ENCODE measurements around the gene EFCAB13.

Gene EFCAB13

DNA sequence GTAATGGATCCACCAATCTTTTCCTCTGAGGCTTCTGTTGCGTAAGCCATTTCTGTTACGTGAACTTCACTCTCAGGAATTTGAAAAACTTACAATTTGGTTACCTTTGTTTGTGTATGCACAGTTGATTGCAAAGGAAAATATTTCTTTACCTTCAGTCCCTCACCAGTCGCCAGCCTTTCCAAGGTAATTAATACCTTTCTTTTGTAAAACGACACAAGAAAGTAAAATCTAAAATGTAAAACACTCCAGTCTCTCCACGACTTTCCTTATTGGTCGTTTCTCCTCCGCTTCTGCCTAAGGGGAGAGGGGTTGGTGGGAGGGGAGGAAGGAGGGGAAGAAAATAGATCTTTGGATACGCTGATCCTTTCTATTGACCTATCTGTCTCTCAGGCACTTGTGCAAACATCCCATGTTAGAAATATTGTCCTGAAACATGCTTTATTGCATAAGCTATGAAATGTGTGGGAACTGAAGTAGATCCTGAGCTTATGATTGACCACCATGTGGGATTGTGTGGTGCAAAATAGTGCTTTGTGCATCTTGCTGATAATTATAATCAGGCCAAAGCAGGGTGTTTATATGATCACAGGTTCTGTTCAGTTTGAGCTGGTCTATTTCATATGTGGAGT, 32.4 kb upstream of the EFCAB13 start:
- in situ Hi-C loops (cut with MboI; ENCODE audit: low pct_unique_long_range_greater_than_20kb, low sequenced_read_pairs): no loop called here

DNA sequence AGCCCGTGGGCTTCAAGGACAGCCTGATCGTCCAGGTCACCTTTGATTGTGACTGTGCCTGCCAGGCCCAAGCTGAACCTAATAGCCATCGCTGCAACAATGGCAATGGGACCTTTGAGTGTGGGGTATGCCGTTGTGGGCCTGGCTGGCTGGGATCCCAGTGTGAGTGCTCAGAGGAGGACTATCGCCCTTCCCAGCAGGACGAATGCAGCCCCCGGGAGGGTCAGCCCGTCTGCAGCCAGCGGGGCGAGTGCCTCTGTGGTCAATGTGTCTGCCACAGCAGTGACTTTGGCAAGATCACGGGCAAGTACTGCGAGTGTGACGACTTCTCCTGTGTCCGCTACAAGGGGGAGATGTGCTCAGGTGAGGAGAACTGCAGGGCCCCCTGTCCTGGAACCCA, 31.5 kb upstream of the EFCAB13 start:
- in situ Hi-C loops (cut with MboI; ENCODE audit: low pct_unique_long_range_greater_than_20kb, low sequenced_read_pairs): no loop called here

More for the DNA sequence above, 32.4 kb upstream of the EFCAB13 start:
- no peak for DNase-seq

DNA sequence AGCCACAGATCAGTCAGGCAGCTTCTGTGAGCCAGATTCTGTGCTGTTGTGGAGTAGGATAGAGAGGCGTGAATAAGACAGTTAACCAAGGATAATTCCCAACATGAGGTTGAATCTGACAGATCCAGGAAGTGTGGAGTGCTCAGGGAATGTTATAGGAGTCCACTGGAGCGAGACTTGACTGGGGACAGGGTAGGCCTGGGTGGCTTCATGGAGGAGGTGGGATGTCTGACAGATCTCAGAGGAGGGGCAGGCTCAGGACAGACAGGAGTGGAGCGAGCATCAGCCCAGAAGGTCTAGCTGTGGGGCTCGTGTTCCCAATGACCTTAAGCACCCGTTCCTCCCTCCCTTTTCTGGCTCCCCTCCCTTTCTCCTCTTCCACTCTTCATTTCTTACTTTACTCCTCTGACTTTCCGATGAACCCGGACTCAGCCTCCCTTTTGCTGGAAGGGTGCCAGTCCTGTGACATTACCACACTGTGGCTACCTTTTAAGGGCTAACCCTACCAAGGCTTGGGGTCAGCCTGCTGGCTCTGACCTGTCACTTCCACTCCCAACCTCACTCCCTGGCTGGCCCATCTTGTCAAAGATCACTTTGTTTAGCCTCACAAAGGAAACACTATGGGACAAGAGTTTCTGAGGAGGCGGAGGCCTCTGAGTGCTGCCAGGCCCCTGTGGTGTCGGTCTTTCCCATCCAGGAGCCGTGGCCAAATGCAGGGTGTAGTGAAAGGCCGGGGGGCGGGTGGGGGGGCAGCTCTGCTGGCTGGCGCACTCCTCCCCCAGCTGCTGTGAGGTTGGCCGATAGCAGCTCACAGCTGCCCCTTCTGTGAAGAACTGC, 28.5 kb upstream of the EFCAB13 start:
- DNase-seq: no peak
- in situ Hi-C loops (cut with MboI; ENCODE audit: low pct_unique_long_range_greater_than_20kb, low sequenced_read_pairs): no loop called here

More for the DNA sequence above, 31.5 kb upstream of the EFCAB13 start:
- DNase-seq: no peak

DNA sequence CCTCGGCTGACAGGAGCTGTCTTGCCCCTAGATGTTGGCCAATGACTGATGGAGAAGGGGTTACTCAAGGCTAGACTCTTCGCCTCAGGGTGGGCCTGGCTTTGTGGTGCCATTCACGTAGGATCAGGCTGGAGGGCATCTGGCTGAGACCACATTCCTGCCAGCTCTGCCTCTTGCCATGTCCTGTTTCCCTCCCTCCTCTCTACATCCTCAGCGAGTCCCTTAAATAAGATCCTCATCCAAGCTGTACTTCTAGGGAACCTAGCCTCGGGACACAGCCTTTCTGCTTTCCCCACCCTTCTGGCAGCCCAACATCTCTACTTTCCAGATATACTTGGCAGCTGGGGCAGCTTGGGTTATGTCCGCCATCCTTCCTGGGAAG, 27.9 kb upstream of the EFCAB13 start:
- in situ Hi-C loops (cut with MboI; ENCODE audit: low pct_unique_long_range_greater_than_20kb, low sequenced_read_pairs): no loop called here
- no peak for DNase-seq

DNA sequence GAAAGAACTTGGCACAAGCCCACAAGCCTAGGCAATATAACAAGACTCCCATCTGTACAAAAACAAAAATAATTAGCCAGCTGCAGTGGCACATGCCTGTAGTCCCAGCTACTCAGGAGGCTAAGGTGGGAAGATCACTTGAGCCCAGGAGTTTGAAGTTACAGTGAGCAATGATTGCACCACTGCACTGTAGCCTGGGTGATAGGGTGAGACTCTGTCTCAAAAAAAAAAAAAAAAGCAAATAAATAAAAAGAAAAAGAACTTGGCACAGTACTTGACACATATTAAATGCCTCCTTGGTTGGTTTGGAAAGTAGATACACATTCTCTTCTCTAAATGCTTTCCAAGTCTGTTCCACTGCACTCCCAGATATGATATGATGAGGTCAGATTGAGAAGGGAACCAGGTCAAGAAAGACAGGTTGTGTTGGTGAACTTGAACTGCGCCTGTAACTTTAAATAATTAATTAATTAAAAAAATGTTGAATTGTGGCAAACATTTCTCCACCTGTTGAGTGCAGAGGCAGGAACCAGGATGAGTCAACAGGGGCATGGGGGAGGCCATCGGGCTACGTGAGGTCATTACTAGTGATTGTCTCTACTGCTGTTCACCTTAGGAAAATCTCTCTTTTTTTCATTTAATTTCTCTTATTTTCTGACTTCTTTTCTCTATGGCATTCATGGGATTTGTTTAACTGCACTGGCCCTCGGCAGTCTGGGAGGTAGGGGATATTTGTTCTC, 25.9 kb upstream of the EFCAB13 start:
- in situ Hi-C loops (cut with MboI; ENCODE audit: low pct_unique_long_range_greater_than_20kb, low sequenced_read_pairs): no loop called here

DNA sequence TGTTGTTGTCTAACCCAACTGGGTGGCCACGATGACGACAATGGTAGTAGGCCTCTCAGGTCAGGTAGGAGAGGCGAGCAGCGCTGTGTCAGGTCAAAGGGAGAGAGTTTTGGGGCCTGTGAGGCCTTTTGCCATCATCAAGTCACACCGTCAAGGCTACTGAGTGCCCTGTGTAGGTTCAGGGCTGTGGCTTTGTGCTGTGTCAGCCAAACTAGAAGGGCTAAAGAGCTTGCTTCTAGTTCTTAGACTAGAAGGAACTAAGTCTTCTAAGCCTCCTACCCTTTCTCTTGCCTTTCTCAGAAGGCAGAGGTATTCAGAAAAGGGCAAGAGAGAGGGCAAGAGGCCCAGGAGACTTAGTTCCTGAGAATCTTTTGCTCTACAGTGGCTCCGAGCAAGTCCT, 25.0 kb upstream of the EFCAB13 start:
- no peak for DNase-seq
- in situ Hi-C loops (cut with MboI; ENCODE audit: low pct_unique_long_range_greater_than_20kb, low sequenced_read_pairs): no loop called here

More for the DNA sequence above, 25.9 kb upstream of the EFCAB13 start:
- DNase-seq: no peak

DNA sequence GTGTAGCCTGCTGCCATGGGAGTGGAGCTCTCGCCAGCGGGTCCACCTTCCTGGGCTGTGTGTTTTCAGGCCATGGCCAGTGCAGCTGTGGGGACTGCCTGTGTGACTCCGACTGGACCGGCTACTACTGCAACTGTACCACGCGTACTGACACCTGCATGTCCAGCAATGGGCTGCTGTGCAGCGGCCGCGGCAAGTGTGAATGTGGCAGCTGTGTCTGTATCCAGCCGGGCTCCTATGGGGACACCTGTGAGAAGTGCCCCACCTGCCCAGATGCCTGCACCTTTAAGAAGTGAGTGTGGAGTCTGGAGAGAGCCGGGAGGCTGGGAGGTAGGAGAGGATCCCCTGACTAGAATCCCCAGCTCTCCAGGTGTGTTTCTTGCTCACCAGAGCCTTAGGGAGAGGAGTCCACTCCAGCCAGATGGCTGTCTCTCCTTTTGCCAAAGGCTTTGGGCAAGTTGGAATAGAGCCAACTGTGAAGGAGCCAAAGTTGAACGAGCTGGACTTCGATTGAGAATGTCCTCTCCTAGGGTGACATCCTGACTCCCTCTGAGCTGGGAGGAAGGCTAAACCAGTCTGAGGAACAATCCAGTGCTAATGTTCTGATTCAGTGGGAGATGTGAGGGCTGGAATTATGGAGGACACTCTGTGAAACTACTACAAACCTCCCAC, 24.4 kb upstream of the EFCAB13 start:
- no peak for DNase-seq
- in situ Hi-C loops (cut with MboI; ENCODE audit: low pct_unique_long_range_greater_than_20kb, low sequenced_read_pairs): no loop called here

DNA sequence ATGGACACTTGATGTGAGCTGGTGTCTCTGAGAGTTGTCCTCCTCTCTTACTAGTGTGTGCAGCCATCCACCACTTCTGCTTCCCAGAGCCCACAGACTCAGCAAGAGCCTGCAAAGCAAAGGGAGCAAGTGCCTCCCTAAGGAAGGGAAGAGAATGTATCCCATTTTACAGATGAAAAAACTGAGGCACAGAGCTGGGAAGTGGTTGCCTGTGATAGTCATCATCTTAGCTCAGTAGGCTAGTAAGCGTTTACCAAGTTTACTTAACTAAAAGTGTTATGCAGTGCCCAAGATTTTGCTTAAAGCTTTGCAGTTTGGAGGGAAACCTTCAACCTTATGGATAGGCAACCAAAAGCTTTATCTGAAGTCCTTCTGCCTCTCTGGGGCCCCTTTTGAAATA, 23.0 kb upstream of the EFCAB13 start:
- DNase-seq: no peak
- in situ Hi-C loops (cut with MboI; ENCODE audit: low pct_unique_long_range_greater_than_20kb, low sequenced_read_pairs): no loop called here

DNA sequence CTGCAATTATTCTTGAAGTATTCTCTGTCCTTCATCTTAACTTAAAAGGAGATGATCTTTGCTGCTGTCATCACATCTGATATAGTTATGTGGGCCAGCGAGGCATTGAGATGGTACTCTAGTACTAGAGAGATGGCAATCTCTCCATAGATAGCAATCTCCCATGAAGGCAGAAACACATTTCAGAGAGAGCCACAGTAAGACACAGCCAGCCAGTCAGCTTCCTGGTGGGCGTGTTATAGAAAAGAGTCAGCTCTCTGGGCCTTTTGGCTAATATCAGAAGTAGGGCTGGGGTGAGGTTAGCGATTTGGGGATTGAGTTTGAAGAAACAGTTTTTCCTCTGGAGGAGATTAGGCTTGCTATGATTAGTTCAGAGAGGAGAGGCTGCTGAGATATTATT, 22.6 kb upstream of the EFCAB13 start:
- in situ Hi-C loops (cut with MboI; ENCODE audit: low pct_unique_long_range_greater_than_20kb, low sequenced_read_pairs): no loop called here
- no peak for DNase-seq

DNA sequence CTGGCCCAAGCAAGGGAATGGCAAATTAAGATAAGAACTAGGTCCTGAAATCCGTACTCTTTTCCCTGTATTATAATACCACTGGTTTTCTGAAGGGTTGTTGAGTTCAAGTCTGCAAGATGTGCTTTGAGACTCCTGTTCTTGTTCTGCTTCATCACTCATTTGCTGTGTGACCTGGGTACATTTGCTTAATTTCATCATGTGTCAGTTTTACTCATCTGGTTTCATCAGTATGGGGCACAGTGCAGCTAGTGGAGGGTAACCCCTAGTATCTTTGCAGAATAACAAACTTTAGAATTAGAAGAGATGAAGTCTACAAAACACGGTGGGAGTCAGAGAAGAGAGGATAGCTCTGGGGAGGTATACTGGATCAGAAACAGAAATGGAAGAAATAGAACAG, 21.9 kb upstream of the EFCAB13 start:
- no peak for DNase-seq
- in situ Hi-C loops (cut with MboI; ENCODE audit: low pct_unique_long_range_greater_than_20kb, low sequenced_read_pairs): no loop called here

DNA sequence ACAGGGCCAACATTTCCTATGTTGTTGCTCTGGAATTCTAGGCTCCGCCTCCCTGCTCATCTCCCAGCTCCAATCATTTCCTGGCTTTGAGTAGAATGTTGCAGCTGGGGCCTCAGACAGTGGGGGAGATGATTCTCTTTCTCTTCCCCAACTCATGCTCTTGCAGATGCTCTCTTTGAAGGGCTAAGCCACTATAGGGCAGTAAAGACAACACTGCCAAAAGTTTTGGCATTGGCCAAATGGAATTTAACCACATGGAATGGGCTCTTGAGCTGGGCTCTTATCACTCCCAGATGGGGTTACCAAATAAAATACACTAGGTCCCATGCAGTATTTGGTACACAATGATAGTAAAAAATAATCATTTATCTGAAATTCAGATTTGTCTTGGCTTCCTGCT, 19.6 kb upstream of the EFCAB13 start:
- DNase-seq: no peak
- in situ Hi-C loops (cut with MboI; ENCODE audit: low pct_unique_long_range_greater_than_20kb, low sequenced_read_pairs): no loop called here

DNA sequence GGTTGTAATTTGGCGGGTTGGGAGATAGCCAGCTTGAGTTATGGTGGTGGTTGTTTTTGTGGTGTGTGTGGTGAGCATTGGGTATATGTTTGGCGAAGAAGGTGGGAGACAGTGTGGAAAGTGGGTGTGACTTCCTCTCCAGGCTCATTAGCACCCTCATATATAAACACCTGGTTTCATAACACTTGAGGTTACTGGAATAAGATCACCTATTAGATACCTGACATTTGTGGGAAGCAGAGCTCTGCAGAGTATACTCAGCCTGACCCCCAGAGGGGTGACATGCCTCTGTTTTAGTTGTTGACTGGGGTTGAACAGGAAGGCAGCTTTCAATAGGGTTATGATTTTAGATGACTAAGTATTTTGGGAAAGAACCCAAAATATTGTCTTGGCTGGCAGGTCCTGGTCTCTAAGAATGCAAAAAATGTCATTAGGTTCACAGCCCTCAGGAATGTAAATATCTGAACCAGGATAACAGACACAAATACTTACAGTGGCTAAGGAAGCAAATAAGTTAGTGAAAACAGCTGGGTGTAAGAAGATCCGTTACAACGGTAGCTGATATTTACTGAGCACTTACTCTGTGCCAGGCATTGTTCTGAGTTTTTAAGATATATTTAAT, 18.3 kb upstream of the EFCAB13 start:
- peak; percentile 7 for DNase-seq
- in situ Hi-C loops (cut with MboI; ENCODE audit: low pct_unique_long_range_greater_than_20kb, low sequenced_read_pairs): no loop called here

DNA sequence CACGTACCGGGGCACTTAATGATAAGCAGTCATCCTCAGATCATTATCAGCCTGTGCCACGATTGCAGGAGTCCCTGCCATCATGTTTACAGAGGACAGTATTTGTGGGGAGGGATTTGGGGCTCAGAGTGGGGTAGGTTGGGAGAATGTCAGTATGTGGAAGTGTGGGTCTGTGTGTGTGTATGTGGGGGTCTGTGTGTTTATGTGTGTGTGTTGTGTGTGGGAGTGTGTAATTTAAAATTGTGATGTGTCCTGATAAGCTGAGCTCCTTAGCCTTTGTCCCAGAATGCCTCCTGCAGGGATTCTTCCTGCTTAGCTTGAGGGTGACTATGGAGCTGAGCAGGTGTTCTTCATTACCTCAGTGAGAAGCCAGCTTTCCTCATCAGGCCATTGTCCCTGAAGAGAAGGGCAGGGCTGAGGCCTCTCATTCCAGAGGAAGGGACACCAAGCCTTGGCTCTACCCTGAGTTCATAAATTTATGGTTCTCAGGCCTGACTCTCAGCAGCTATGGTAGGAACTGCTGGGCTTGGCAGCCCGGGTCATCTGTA, 13.5 kb upstream of the EFCAB13 start:
- in situ Hi-C loops (cut with MboI; ENCODE audit: low pct_unique_long_range_greater_than_20kb, low sequenced_read_pairs): no loop called here
- no peak for DNase-seq

DNA sequence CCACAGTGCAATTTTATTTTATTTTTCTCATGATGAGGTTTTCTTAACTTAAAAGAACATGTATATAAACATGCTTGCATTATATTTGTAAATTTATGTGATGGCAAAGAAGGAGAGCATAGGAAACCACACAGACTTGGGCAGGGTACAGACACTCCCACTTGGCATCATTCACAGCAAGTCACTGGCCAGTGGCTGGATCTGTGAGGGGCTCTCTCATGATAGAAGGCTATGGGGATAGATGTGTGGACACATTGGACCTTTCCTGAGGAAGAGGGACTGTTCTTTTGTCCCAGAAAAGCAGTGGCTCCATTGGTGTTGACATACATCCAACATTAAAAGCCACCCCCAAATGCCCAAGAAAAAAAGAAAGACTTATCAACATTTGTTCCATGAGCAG, 12.3 kb upstream of the EFCAB13 start:
- no peak for DNase-seq
- in situ Hi-C loops (cut with MboI; ENCODE audit: low pct_unique_long_range_greater_than_20kb, low sequenced_read_pairs): no loop called here

DNA sequence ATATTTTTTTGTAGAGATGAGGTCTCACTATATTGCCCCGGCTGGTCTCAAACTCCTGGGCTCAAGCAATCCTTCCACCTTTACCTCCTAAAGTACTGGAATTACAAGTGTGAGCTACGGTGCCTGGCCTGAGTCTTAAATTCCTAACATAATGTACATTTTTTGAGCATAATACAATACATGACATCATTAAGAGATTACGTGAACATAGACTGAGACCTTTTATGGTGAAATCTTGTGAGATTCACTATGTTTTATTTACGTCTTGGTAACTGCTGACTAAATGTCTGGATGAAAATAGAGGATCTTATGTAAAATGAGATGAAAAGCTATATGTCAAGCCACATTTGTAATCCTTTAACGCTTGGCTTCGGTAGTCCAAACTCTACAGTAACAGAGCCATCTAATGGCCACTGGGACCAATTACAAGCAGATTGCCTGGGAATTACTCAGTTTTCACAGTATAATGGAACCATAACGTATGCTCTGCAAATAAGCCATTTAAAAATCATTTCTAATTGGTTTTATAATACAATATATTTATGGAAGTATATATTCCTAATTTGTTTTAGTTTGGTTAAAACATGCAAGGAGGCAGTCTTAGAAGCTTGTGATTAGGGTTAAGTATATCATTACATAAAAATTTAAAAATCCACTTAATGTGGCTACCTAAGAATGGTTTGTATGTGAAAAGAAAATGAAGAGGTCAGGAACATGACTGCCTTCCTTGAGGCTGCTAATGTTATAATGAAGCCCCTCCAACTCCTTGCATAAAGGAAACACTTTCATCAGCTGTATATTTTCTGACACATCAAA, 8.1 kb upstream of the EFCAB13 start:
- in situ Hi-C loops (cut with MboI; ENCODE audit: low pct_unique_long_range_greater_than_20kb, low sequenced_read_pairs): no loop called here

DNA sequence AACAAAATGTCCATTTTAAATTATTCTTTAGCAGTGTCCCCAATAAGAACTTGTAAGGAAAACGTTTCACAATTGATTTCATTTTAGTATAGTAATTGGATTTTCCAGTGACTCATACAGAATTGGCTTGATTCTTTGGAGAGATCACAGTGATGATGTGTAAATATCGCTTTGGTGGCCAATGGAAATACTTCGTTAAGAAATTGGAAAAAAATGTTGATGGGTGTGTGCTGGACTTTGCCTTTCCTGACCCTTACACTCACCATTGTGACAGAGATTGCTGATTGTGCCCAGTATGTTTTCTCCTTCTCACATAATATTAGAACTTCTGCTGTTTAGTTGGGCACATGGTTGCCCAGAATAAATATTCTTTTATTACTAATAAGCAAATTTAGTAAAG, 7.4 kb upstream of the EFCAB13 start:
- in situ Hi-C loops (cut with MboI; ENCODE audit: low pct_unique_long_range_greater_than_20kb, low sequenced_read_pairs): no loop called here
- no peak for DNase-seq

More for the DNA sequence above, 8.1 kb upstream of the EFCAB13 start:
- peak; percentile 70 for DNase-seq

DNA sequence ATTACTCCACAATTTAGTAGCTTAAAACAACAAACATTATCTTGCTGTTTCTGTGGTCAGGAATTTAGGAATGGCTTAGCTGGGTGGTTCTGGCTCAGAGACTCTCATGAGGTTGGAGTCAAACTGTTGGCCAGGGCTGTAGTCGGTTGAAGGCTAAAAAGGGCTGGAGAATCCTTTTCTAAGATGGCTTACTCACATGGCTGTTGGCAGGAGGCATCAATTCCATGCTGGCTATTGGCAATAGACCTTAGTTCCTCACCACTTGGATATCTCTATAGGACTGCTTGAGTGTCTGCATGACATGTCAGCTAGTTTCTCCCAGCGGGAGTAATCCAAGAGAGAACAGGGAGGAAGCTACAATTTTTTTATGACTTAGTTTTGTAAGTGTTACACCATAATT, 6.6 kb upstream of the EFCAB13 start:
- DNase-seq: no peak
- in situ Hi-C loops (cut with MboI; ENCODE audit: low pct_unique_long_range_greater_than_20kb, low sequenced_read_pairs): no loop called here

DNA sequence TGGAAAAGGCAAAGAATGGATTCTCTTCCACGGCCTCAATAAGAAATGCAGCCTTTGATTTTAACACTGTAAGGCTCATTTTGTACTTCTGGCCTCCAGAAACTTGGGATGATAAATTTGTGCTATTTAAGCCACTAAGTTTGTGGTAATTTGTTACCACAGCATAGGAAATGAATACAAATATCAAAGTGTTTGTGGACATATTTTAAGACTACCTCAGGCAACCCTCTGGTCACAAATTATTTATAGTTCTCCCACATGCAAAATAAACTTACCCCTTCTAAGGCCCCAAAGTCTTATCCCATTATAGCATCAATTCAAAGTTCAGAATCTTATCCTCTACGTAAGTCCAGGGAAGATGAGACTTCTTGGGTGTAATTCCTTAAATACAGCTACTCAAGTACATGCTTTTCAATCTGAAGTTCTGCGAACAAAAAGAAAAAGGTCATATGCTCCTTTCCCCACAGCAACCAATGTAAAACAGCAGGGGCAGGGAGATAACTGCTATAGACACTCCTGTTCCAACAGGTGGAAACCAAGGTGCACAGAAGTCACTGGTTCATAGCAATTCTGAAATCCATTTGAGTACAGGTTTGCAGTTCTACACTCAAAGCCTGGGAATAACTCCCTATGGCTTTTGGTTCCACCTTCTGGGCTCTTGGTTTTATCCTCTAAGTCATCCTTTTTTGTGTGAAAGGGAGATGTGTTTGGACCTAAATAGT, 5.4 kb upstream of the EFCAB13 start:
- peak; percentile 13 for DNase-seq
- in situ Hi-C loops (cut with MboI; ENCODE audit: low pct_unique_long_range_greater_than_20kb, low sequenced_read_pairs): no loop called here

Data from KBM-7 (cell line).